SK-N-SH (cell line): ENCODE results near the gene KLF18. TPM values are rescaled to one million over a fixed set of nuclear protein-coding genes. Genes with fewer than 3 reads are reported as not detected.

Experiments used
- CTCF ChIA-PET: fragments of 300-600, 350-600 bp; formaldehyde crosslinking; extraction: SDS; loops from one replicate; lab custom pipeline; 2021; lab: Yijun Ruan, JAX
- POLR2A ChIA-PET: fragments of 350-600 bp; sonication (Branson Sonifier 250); formaldehyde crosslinking; extraction: SDS; loops from one replicate; lab custom pipeline; 2020; ENCODE audit warnings: antibody characterized with exemption, inconsistent platforms; lab: Yijun Ruan, JAX
- DNase-seq: peaks from one replicate; pipeline ENCODE4 v3.0.0; 2012
- H2AFZ ChIP-seq: fragments of 200-600 bp; sonication (generic); 2 replicates; pipeline ENCODE4 v1.8.1; 2016; ENCODE audit warnings: antibody characterized with exemption, mild to moderate bottlenecking, low read depth
- H3F3A ChIP-seq: fragments of 200-600 bp; sonication (generic); replicated peaks from 2 replicates; pipeline ENCODE3; 2016; ENCODE audit warnings: antibody characterized with exemption, mild to moderate bottlenecking; ENCODE audit not compliant: insufficient read depth
- H3K27ac ChIP-seq, 2 experiments: fragments of 200-500 bp in 1 of 2; fragments of 200-600 bp in 1 of 2; sonication (Bioruptor generic) in 1 of 2; sonication (generic), shearing (Covaris generic) in 1 of 2; 2 replicates each; pipeline versions ENCODE4 v1.5.1 to v1.6.1; 2014 to 2016; ENCODE audit warnings: low read depth in 2 of 2, inconsistent platforms in 1 of 2, low read length in 1 of 2, mild to moderate bottlenecking in 1 of 2, mixed read lengths in 1 of 2
- H3K27me3 ChIP-seq: fragments of 200-600 bp; sonication (generic), shearing (Covaris generic); 2 replicates; pipeline ENCODE4 v1.6.1; 2016; ENCODE audit warnings: mixed run types; ENCODE audit not compliant: insufficient read depth
- H3K36me3 ChIP-seq, 2 experiments: fragments of 200-500 bp in 1 of 2; fragments of 200-600 bp in 1 of 2; sonication (Bioruptor generic) in 1 of 2; sonication (generic) in 1 of 2; replicated peaks in 1 of 2; 2 replicates each; pipeline versions ENCODE3 to v1.5.1; 2014 to 2016; ENCODE audit warnings: low read length in 1 of 2, mild to moderate bottlenecking in 1 of 2; ENCODE audit not compliant: insufficient read depth in 2 of 2, control insufficient read depth in 1 of 2
- H3K4me1 ChIP-seq, 2 experiments: fragments of 200-500 bp in 1 of 2; fragments of 200-600 bp in 1 of 2; sonication (Bioruptor generic) in 1 of 2; sonication (generic), shearing (Covaris generic) in 1 of 2; 2 replicates each; pipeline versions ENCODE4 v1.5.1 to v1.6.1; 2014 to 2016; ENCODE audit warnings: low read depth in 1 of 2, low read length in 1 of 2, mixed run types in 1 of 2; ENCODE audit not compliant: insufficient read depth in 2 of 2, control insufficient read depth in 1 of 2
- H3K4me2 ChIP-seq: fragments of 200-600 bp; sonication (generic), shearing (Covaris generic); 2 replicates; pipeline ENCODE4 v1.6.1; 2017; ENCODE audit warnings: mixed run types
- H3K4me3 ChIP-seq, 2 experiments: fragments of 200-500 bp in 1 of 2; fragments of 200-600 bp in 1 of 2; sonication (Bioruptor generic) in 1 of 2; sonication (generic), shearing (Covaris generic) in 1 of 2; 2 replicates each; pipeline versions ENCODE4 v1.5.1 to v1.8.1; 2014 to 2016; ENCODE audit warnings: low read depth in 2 of 2, inconsistent platforms in 1 of 2, low read length in 1 of 2, mild to moderate bottlenecking in 1 of 2, mixed read lengths in 1 of 2, moderate library complexity in 1 of 2
- H3K79me2 ChIP-seq: fragments of 200-600 bp; sonication (generic); 2 replicates; pipeline ENCODE4 v1.8.1; 2017; ENCODE audit warnings: mild to moderate bottlenecking; ENCODE audit not compliant: insufficient read depth
- H3K9ac ChIP-seq: fragments of 200-600 bp; sonication (generic); 2 replicates; pipeline ENCODE4 v1.6.1; 2017; ENCODE audit warnings: mixed run types
- H3K9me2 ChIP-seq: fragments of 200-600 bp; sonication (generic); 2 replicates; pipeline ENCODE4 v1.6.1; 2017; ENCODE audit warnings: mixed run types
- H3K9me3 ChIP-seq: fragments of 200-600 bp; sonication (generic); 2 replicates; pipeline ENCODE4 v1.6.1; 2017; ENCODE audit warnings: mixed run types, mild to moderate bottlenecking, moderate library complexity
- H4K20me1 ChIP-seq: fragments of 200-600 bp; sonication (generic); 2 replicates; pipeline ENCODE4 v1.6.1; 2017; ENCODE audit warnings: mild to moderate bottlenecking, mixed run types; ENCODE audit not compliant: insufficient read depth
- FOSL2 ChIP-seq: IDR thresholded peaks from 2 replicates; pipeline ENCODE4 v1.4.0; 2012; ENCODE audit warnings: low read depth, mild to moderate bottlenecking, moderate library complexity, borderline replicate concordance
- IRF3 ChIP-seq: fragments of 150-350 bp; IDR thresholded peaks from 2 replicates; pipeline ENCODE4 v1.6.1; 2016; ENCODE audit warnings: mild to moderate bottlenecking, low read depth, low read length
- JUND ChIP-seq: IDR thresholded peaks from 2 replicates; pipeline ENCODE4 v1.4.0; 2012
- MAX ChIP-seq: IDR thresholded peaks from 2 replicates; pipeline ENCODE4 v1.4.0; 2012; ENCODE audit warnings: low read depth
- MEF2A ChIP-seq: IDR thresholded peaks from 2 replicates; pipeline ENCODE4 v1.4.0; 2012; ENCODE audit warnings: low read depth, borderline replicate concordance
- NFIC ChIP-seq: IDR thresholded peaks from 2 replicates; pipeline ENCODE4 v1.4.0; 2012; ENCODE audit warnings: borderline replicate concordance
- NRF1 ChIP-seq: IDR thresholded peaks from 2 replicates; pipeline ENCODE4 v1.6.1; 2012; ENCODE audit warnings: low read depth, mild to moderate bottlenecking, low read length
- PBX3 ChIP-seq: IDR thresholded peaks from 2 replicates; pipeline ENCODE4; 2012
- POLR2AphosphoS5 ChIP-seq: IDR thresholded peaks from 2 replicates; pipeline ENCODE4 v1.6.1; 2012; ENCODE audit warnings: low read depth, low read length
- RCOR1 ChIP-seq: fragments of 150-350 bp; IDR thresholded peaks from 2 replicates; pipeline ENCODE4 v1.6.1; 2017; ENCODE audit warnings: antibody characterized with exemption, low read length
- REST ChIP-seq: IDR thresholded peaks from 2 replicates; pipeline ENCODE4 v1.6.1; 2012; ENCODE audit warnings: mild to moderate bottlenecking, low read depth, low read length, moderate library complexity
- RFX5 ChIP-seq: IDR thresholded peaks from 2 replicates; pipeline ENCODE4 v1.6.1; 2012; ENCODE audit warnings: mild to moderate bottlenecking, improper control_type of control experiment, low read length
- RXRA ChIP-seq: IDR thresholded peaks from 2 replicates; pipeline ENCODE4 v1.4.0; 2012; ENCODE audit warnings: low read depth, mild to moderate bottlenecking, borderline replicate concordance
- SIN3A ChIP-seq: IDR thresholded peaks from 2 replicates; pipeline ENCODE4 v1.6.1; 2012; ENCODE audit warnings: low read depth, mild to moderate bottlenecking, low read length, moderate library complexity, borderline replicate concordance
- TAF1 ChIP-seq: IDR thresholded peaks from 2 replicates; pipeline ENCODE4 v1.6.1; 2012; ENCODE audit warnings: low read depth, mild to moderate bottlenecking, low read length, moderate library complexity, borderline replicate concordance
- TEAD4 ChIP-seq: IDR thresholded peaks from 2 replicates; pipeline ENCODE4 v1.4.0; 2012; ENCODE audit warnings: mild to moderate bottlenecking, borderline replicate concordance; ENCODE audit not compliant: insufficient read depth
- USF1 ChIP-seq: IDR thresholded peaks from 2 replicates; pipeline ENCODE4 v1.4.0; 2012; ENCODE audit warnings: low read depth, borderline replicate concordance
- USF2 ChIP-seq: fragments of 150-350 bp; IDR thresholded peaks from 2 replicates; pipeline ENCODE4 v1.6.1; 2017; ENCODE audit warnings: antibody characterized with exemption, low read length, low read depth, borderline replicate concordance
- YY1 ChIP-seq: IDR thresholded peaks from 2 replicates; pipeline ENCODE4 v1.4.0; 2012; ENCODE audit warnings: low read depth, mild to moderate bottlenecking
- ZBTB33 ChIP-seq: IDR thresholded peaks from 2 replicates; pipeline ENCODE4 v1.4.0; 2012; ENCODE audit warnings: low read depth, borderline replicate concordance
- WGBS: methylation state at CpG from one replicate; pipeline ENCODE4 v1.1.6; 2017; ENCODE audit warnings: low lambda C conversion rate; 5-methylcytosine and 5-hydroxymethylcytosine counted together
- polyA plus RNA-seq, 3 experiments: library from polyadenylated mRNA; depleted of rRNA; stranded (reverse); fragments of >200 nt; gene quantifications; 2 replicates each; pipeline ENCODE4 v1.2.3, GENCODE V29; 2012

KLF18 gene
- polyA plus RNA-seq, 1 of the 3 experiments (the other 2 are of a cell fraction) = not detected

GRCh38 chr1:44138239-44138638 is 3.2 kb downstream of the KLF18 start:
- Histone ChIP-seq H2AFZ (no peak overlapping the region), H3K9me2 (no peaks in the 10 kb centered on the region), H3K79me2 (no peaks in the 10 kb centered on the region), H3K27ac (no peak overlapping the region), H3K4me2 (no peak overlapping the region), H3K9ac (no peak overlapping the region), H3K27me3 (no peaks in the 10 kb centered on the region), H3F3A (no peaks in the 10 kb centered on the region), H3K36me3 (no peaks in the 10 kb centered on the region), H3K9me3 (no peaks in the 10 kb centered on the region), H3K4me3 (no peak overlapping the region), H3K4me1 (no peaks in the 10 kb centered on the region), H4K20me1 (no peaks in the 10 kb centered on the region)
- no peak for DNase-seq
- TF ChIP-seq JUND (no peak), SIN3A (no peak), REST (no peak), NRF1 (no peak), NFIC (no peak), FOSL2 (no peak), TAF1 (no peak), POLR2AphosphoS5 (no peak), TEAD4 (no peak), MEF2A (no peak), RFX5 (no peak), RCOR1 (no peak), YY1 (no peak), PBX3 (no peak), USF2 (no peak), IRF3 (no peak), USF1 (no peak), MAX (no peak), RXRA (no peak), ZBTB33 (no peak)
- ChIA-PET CTCF (no interaction called here), POLR2A (no interaction called here)
- WGBS = 73% methylated on average over 3 of the region's 3 CpGs
